ENCODE data around the gene SIRT5. TPM values are rescaled to one million over a fixed set of nuclear protein-coding genes. Genes with fewer than 3 reads are reported as not detected.

SIRT5 gene
- polyA plus RNA-seq, 1 donor (not counting 4 experiments of a cell fraction or from before 2014, with no cell fraction given): 9.1 TPM

GRCh38 chr6:13538084-13538483 is 36.3 kb upstream of the SIRT5 start:
- DNase-seq (ENCODE audit: low read depth, low spot score) (no peak), FAIRE-seq (no peak)
- Histone ChIP-seq H4K20me1 (ENCODE audit: control insufficient read depth, extremely low read depth, insufficient read depth, low read length) (no peaks in the 10 kb centered on the region), H2AFZ (ENCODE audit: control insufficient read depth, low read length) (no peak overlapping the region), H3K9ac (ENCODE audit: control insufficient read depth, extremely low read depth, insufficient read depth, low read length) (no peak overlapping the region), H3K9me3 (ENCODE audit: control insufficient read depth, low read depth, low read length) (no peaks in the 10 kb centered on the region), H3K4me1 (ENCODE audit: control insufficient read depth, extremely low read depth, insufficient read depth, low read length) (no peaks in the 10 kb centered on the region), H3K4me2 (ENCODE audit: control insufficient read depth, extremely low read depth, insufficient read depth, low read depth, low read length) (no peak overlapping the region), H3K79me2 (ENCODE audit: control insufficient read depth, insufficient read depth, low read length) (no peaks in the 10 kb centered on the region), H3K27ac (ENCODE audit: control insufficient read depth, insufficient read depth, low read length) (no peak overlapping the region), H3K4me3 (ENCODE audit: control insufficient read depth in 2 of 3, extremely low read depth in 1 of 3, insufficient read depth in 2 of 3, low read depth in 1 of 3, low read length in 3 of 3) (no peak overlapping the region), H3K9me1 (ENCODE audit: control insufficient read depth, extremely low read depth, insufficient read depth, low read length) (no peaks in the 10 kb centered on the region), H3K27me3 (ENCODE audit: control insufficient read depth, extremely low read depth, insufficient read depth, low read length) (no peaks in the 10 kb centered on the region), H3K36me3 (ENCODE audit: control insufficient read depth in 2 of 2, extremely low read depth in 1 of 2, insufficient read depth in 2 of 2, low read length in 2 of 2) (no peaks in the 10 kb centered on the region)
- dilution Hi-C loops (cut with MboI; ENCODE audit: extremely low pct_ligation_motif_present, low sequenced_read_pairs): no loop called here
- TF ChIP-seq EZH2 (IDR thresholded peaks at IDR 0.05; ENCODE audit: low read length): no peak
- peak; percentile 7 to 32 (median 27) for TF ChIP-seq CTCF (optimal IDR thresholded peaks at IDR 0.05 in 1 of 3, IDR thresholded peaks at IDR 0.05 in 1 of 3, conservative IDR thresholded peaks at IDR 0.05 in 1 of 3; ENCODE audit: extremely low read depth in 1 of 3, insufficient read depth in 2 of 3, low read length in 3 of 3)

GRCh38 chr6:13538600-13538999 is 35.8 kb upstream of the SIRT5 start:
- DNase-seq (ENCODE audit: low read depth, low spot score): no peak
- dilution Hi-C loops (cut with MboI; ENCODE audit: extremely low pct_ligation_motif_present, low sequenced_read_pairs): no loop called here
- no peaks in the 10 kb centered on the region for H3K9me1 ChIP-seq (ENCODE audit: control insufficient read depth, extremely low read depth, insufficient read depth, low read length)
- no peak overlapping the region for H3K4me2 ChIP-seq (ENCODE audit: control insufficient read depth, extremely low read depth, insufficient read depth, low read depth, low read length)
- no peaks in the 10 kb centered on the region for H3K27me3 ChIP-seq (ENCODE audit: control insufficient read depth, extremely low read depth, insufficient read depth, low read length)
- H3K9me3 ChIP-seq (ENCODE audit: control insufficient read depth, low read depth, low read length): no peaks in the 10 kb centered on the region
- H3K79me2 ChIP-seq (ENCODE audit: control insufficient read depth, insufficient read depth, low read length): no peaks in the 10 kb centered on the region
- TF ChIP-seq CTCF (optimal IDR thresholded peaks at IDR 0.05 in 1 of 3, IDR thresholded peaks at IDR 0.05 in 1 of 3, conservative IDR thresholded peaks at IDR 0.05 in 1 of 3; ENCODE audit: extremely low read depth in 1 of 3, insufficient read depth in 2 of 3, low read length in 3 of 3) (no peak), EZH2 (IDR thresholded peaks at IDR 0.05; ENCODE audit: low read length) (no peak)
- H3K4me1 ChIP-seq (ENCODE audit: control insufficient read depth, extremely low read depth, insufficient read depth, low read length): no peaks in the 10 kb centered on the region
- H3K9ac ChIP-seq (ENCODE audit: control insufficient read depth, extremely low read depth, insufficient read depth, low read length): no peak overlapping the region
- H4K20me1 ChIP-seq (ENCODE audit: control insufficient read depth, extremely low read depth, insufficient read depth, low read length): no peaks in the 10 kb centered on the region
- H3K4me3 ChIP-seq (ENCODE audit: control insufficient read depth in 2 of 3, extremely low read depth in 1 of 3, insufficient read depth in 2 of 3, low read depth in 1 of 3, low read length in 3 of 3): no peak overlapping the region
- no peak overlapping the region for H2AFZ ChIP-seq (ENCODE audit: control insufficient read depth, low read length)
- no peak overlapping the region for H3K27ac ChIP-seq (ENCODE audit: control insufficient read depth, insufficient read depth, low read length)
- no peak for FAIRE-seq
- H3K36me3 ChIP-seq (ENCODE audit: control insufficient read depth in 2 of 2, extremely low read depth in 1 of 2, insufficient read depth in 2 of 2, low read length in 2 of 2): no peaks in the 10 kb centered on the region
